ENCODE results near the gene KCNE5. TPM values are rescaled to one million over a fixed set of nuclear protein-coding genes. Genes with fewer than 3 reads are reported as not detected.

The KCNE5 gene
- total RNA-seq = under 0.01 TPM in 1 of 2 replicates, not detected in the other

GRCh38 chrX:109624641-109625616, at the start of gene KCNE5:
TSS of gene KCNE5 (minus strand) at chrX:109625172. CDS start at chrX:109625020, 152 bp downstream.

Other genes starting within 250 kb of the KCNE5 start
- not detected in 2 replicates for gene GUCY2F, start 143.1 kb downstream of the KCNE5 start, total RNA-seq
- 13.5 and 17.0 TPM in 2 replicates for gene NXT2, start 88.3 kb downstream of the KCNE5 start, total RNA-seq
- 88.8 and 122 TPM in 2 replicates for gene ACSL4, start 108.1 kb upstream of the KCNE5 start, total RNA-seq